ENCODE results near the gene YIPF2. TPM values are rescaled to one million over a fixed set of nuclear protein-coding genes. Genes with fewer than 3 reads are reported as not detected.

YIPF2 gene
- total and polyA plus RNA-seq, 2 of the 4 experiments (the other 2 are of a cell fraction), result 61.5 to 78.0 TPM

GRCh38 chr19:10928563-10929401 lies at the start of gene YIPF2, which contains the start of gene TIMM29 (continued):
- TF ChIP-seq CEBPB (IDR thresholded peaks at IDR 0.05; ENCODE audit: low read depth, low read length) (no peak), CTCF (conservative IDR thresholded peaks at IDR 0.05; ENCODE audit: low read depth, low read length) (no peak)

- Histone ChIP-seq H4K20me1 (ENCODE audit: insufficient read depth, low read length) (peaks cover 92% of the 10 kb centered on the region), H3K79me1 (ENCODE audit: low read depth in 1 of 2, low read length in 2 of 2) (peaks cover 19 to 85% of the 10 kb centered on the region in 2 experiments), H3K56ac (ENCODE audit: extremely low read depth, insufficient read depth, low read length) (no peak overlapping the region), H2AFZ (replicated peaks; ENCODE audit: low read length, poor library complexity) (peak overlapping the region; percentile 46), H3K9ac (ENCODE audit: low read depth, low read length) (no peak overlapping the region), H3K36me3 (ENCODE audit: control insufficient read depth, insufficient read depth, low read length) (0 out of 2 replicates have a peak, but pooled peaks cover 2% of the 10 kb centered on the region), H2AK5ac (ENCODE audit: low read depth, low read length) (peak overlapping the region; percentile 15; the same call in 1 of the 2 replicates), H2BK20ac (ENCODE audit: low read depth, low read length) (no peak overlapping the region), H3K4ac (ENCODE audit: low read depth, low read length) (no peak overlapping the region), H4K8ac (ENCODE audit: low read depth in 2 of 2, low read length in 2 of 2) (no peak overlapping the region), H3K9me3 (ENCODE audit: control insufficient read depth, insufficient read depth, low read length) (no peaks in the 10 kb centered on the region), H2BK15ac (ENCODE audit: low read depth, low read length) (no peak overlapping the region), H3K4me3 (ENCODE audit: insufficient read depth, low read depth, low read length) (no peak overlapping the region), H2AK9ac (replicated peaks; ENCODE audit: low read depth, low read length, poor library complexity) (no peak overlapping the region), H3K14ac (replicated peaks; ENCODE audit: low read depth, low read length) (no peak overlapping the region; the same call in 1 of the 2 replicates), H3K4me2 (ENCODE audit: low read depth, low read length) (no peak overlapping the region), H3K4me1 (ENCODE audit: control insufficient read depth, insufficient read depth, low read length) (peaks cover 16% of the 10 kb centered on the region), H3K27me3 (ENCODE audit: control insufficient read depth, insufficient read depth, low read length) (no peaks in the 10 kb centered on the region), H3K9me1 (ENCODE audit: insufficient read depth, low read length) (peaks cover 30% of the 10 kb centered on the region), H2BK120ac (ENCODE audit: low read depth, low read length) (no peak overlapping the region), H4K91ac (ENCODE audit: insufficient read depth, low read depth, low read length) (no peak overlapping the region), H4K5ac (ENCODE audit: low read depth, low read length) (no peak overlapping the region), H3K27ac (ENCODE audit: insufficient read depth, low read length) (no peak overlapping the region), H3K18ac (ENCODE audit: low read depth, low read length) (no peak overlapping the region), H2BK5ac (ENCODE audit: low read depth, low read length, poor library complexity, severe bottlenecking) (no peak overlapping the region), H3K23ac (ENCODE audit: low read depth, low read length) (peak overlapping the region; percentile 17; the same call in 1 of the 2 replicates)
- DNase-seq, result no peak
- no TSS peak for BruUV-seq (replicated peaks)
- in situ Hi-C loops (cut with MboI; ENCODE audit: low sequenced_read_pairs), result no loop called here
- ChIA-PET POLR2A (ENCODE audit: unreplicated experiment) (no interaction called here), CTCF (no interaction called here)
- WGBS, 2 experiments (ENCODE audit: extremely low coverage in 2 of 2, insufficient read length in 1 of 2), result no CpG with 5 or more reads among the region's 5 CpGs
- intact Hi-C loops (cut with micrococcal nuclease), result no loop called here
- dilution Hi-C loops (cut with HindIII; ENCODE audit: low sequenced_read_pairs, unreplicated experiment), result no loop called here
- ATAC-seq (ENCODE audit: low read depth), result no peak
- no peak for TF ChIP-seq BHLHE40 (IDR thresholded peaks at IDR 0.05; ENCODE audit: low read depth, low read length)
- TF ChIP-seq SMC3 (IDR thresholded peaks at IDR 0.05; ENCODE audit: low read depth, low read length), result no peak
- TF ChIP-seq CEBPB (IDR thresholded peaks at IDR 0.05; ENCODE audit: low read depth, low read length), result no peak
- TF ChIP-seq ELK1 (IDR thresholded peaks at IDR 0.05; ENCODE audit: borderline replicate concordance, low read depth, low read length), result no peak
- TF ChIP-seq NFE2L2 (IDR thresholded peaks at IDR 0.05; ENCODE audit: low read depth, low read length), result no peak
- TF ChIP-seq CHD1 (IDR thresholded peaks at IDR 0.05; ENCODE audit: low read depth, low read length), result no peak
- TF ChIP-seq USF2 (IDR thresholded peaks at IDR 0.05; ENCODE audit: low read depth, low read length), result no peak
- no peak for TF ChIP-seq RFX5 (IDR thresholded peaks at IDR 0.05; ENCODE audit: low read depth, low read length)
- no peak for TF ChIP-seq POLR2A (IDR thresholded peaks at IDR 0.05; ENCODE audit: low read depth, low read length)
- no peak for TF ChIP-seq MXI1 (IDR thresholded peaks at IDR 0.05; ENCODE audit: borderline replicate concordance, low read depth, low read length)
Measured at GRCh38 chr19:10977742-10978092, 49.3 kb upstream of the YIPF2 start.
